ENCODE results near the gene MFSD11.
A peak's percentile ranks its signal among the peaks of the same experiment; 100 is the strongest.
"Not testable (repeated sequence)": the region's sequence is repeated elsewhere in the genome, so short reads cannot be mapped to it uniquely, and the experiment has no call there.

Gene MFSD11

GRCh38 chr17:76709077-76709950 is 28.6 kb upstream of the MFSD11 start:
- peak; percentile 95 for FAIRE-seq

- FAIRE-seq, result not testable (repeated sequence)
Observed at GRCh38 chr17:76709951-76710862, 27.7 kb upstream of the MFSD11 start.

- FAIRE-seq, result no peak
Observed at GRCh38 chr17:76710863-76711611, 26.9 kb upstream of the MFSD11 start, which contains the start of gene MXRA7. Gene MXRA7, minus strand, starts transcription at chr17:76710965. Its CDS starts 19 bp downstream, at chr17:76710946.

- not testable (repeated sequence) for FAIRE-seq
Observed at GRCh38 chr17:76712321-76712720, 25.6 kb upstream of the MFSD11 start.

GRCh38 chr17:76713765-76714164 is 24.2 kb upstream of the MFSD11 start:
- FAIRE-seq, result no peak

GRCh38 chr17:76714336-76714735 is 23.6 kb upstream of the MFSD11 start:
- no peak for FAIRE-seq

GRCh38 chr17:76714822-76715495 is 23.0 kb upstream of the MFSD11 start:
- peak; percentile 82 for FAIRE-seq

GRCh38 chr17:76715496-76715830 is 22.5 kb upstream of the MFSD11 start:
- FAIRE-seq, result no peak

- no peak for FAIRE-seq
Observed at GRCh38 chr17:76716146-76716838, 21.6 kb upstream of the MFSD11 start.

GRCh38 chr17:76716839-76717215 is 21.1 kb upstream of the MFSD11 start:
- no peak for FAIRE-seq

GRCh38 chr17:76718516-76718915 is 19.4 kb upstream of the MFSD11 start:
- FAIRE-seq, result no peak

GRCh38 chr17:76720211-76720610 is 17.7 kb upstream of the MFSD11 start:
- FAIRE-seq, result no peak

- no peak for FAIRE-seq
Observed at GRCh38 chr17:76720941-76721340, 17.0 kb upstream of the MFSD11 start.

GRCh38 chr17:76721463-76721862 is 16.5 kb upstream of the MFSD11 start:
- no peak for FAIRE-seq

- FAIRE-seq, result no peak
Observed at GRCh38 chr17:76722279-76722678, 15.6 kb upstream of the MFSD11 start.

- FAIRE-seq, result not testable (repeated sequence)
Observed at GRCh38 chr17:76722977-76723376, 14.9 kb upstream of the MFSD11 start.

- FAIRE-seq, result no peak
Observed at GRCh38 chr17:76723812-76724211, 14.1 kb upstream of the MFSD11 start.

- FAIRE-seq, result no peak
Observed at GRCh38 chr17:76725580-76726230, 12.2 kb upstream of the MFSD11 start.

GRCh38 chr17:76726231-76726775 is 11.6 kb upstream of the MFSD11 start, which contains the start of gene JMJD6:
Gene JMJD6, minus strand, starts transcription at chr17:76726606. Its CDS starts 131 bp downstream, at chr17:76726475.
- FAIRE-seq, result peak; percentile 66

All from G401.6 (cell line).